CD4-positive, alpha-beta T cell (primary cell): ENCODE data around the gene EFCAB8. TPM values are rescaled to one million over a fixed set of nuclear protein-coding genes. Genes with fewer than 3 reads are reported as not detected.

Experiments
- ATAC-seq: fragments of 200-7000 bp; cut with Tn5 transposase; one replicate; pipeline ENCODE4 v1.10.0; 2022; ENCODE audit warnings: mild to moderate bottlenecking; ENCODE audit not compliant: poor library complexity
- CTCF ChIA-PET: fragments of 350-600 bp; sonication (Branson Sonifier 250); formaldehyde crosslinking; loops from one replicate; lab custom pipeline; 2021; ENCODE audit warnings: antibody characterized with exemption, inconsistent platforms; lab: Charles Lee
- POLR2A ChIA-PET: fragments of 350-600 bp; sonication (Branson Sonifier 250); formaldehyde crosslinking; loops from one replicate; lab custom pipeline; 2021; ENCODE audit warnings: antibody characterized with exemption, inconsistent platforms; lab: Charles Lee
- DNase-seq, 14 experiments: peaks; one replicate each; pipeline ENCODE4 v3.0.0-alpha.2; 2013 to 2020; ENCODE audit warnings: mixed read lengths in 2 of 14
- H3K27ac ChIP-seq, 2 donors: one replicate each; pipeline versions ENCODE4 v1.5.1 to v1.7.0; 2013; ENCODE audit warnings: low read length in 2 of 2, low read depth in 1 of 2, mild to moderate bottlenecking in 1 of 2
- H3K27me3 ChIP-seq, 2 experiments: 1 replicate in 1 of 2; 2 replicates in 1 of 2; pipeline versions ENCODE4 v1.6.1 to v1.7.0; 2013; ENCODE audit warnings: low read length in 2 of 2, control low read depth in 1 of 2, mild to moderate bottlenecking in 1 of 2, moderate library complexity in 1 of 2; ENCODE audit not compliant: insufficient read depth in 2 of 2, control insufficient read depth in 1 of 2
- H3K36me3 ChIP-seq: one replicate; pipeline ENCODE4 v1.6.1; 2013; ENCODE audit warnings: low read length, control low read depth; ENCODE audit not compliant: insufficient read depth
- H3K4me1 ChIP-seq: one replicate; pipeline ENCODE4 v1.6.1; 2013; ENCODE audit warnings: low read length, control low read depth; ENCODE audit not compliant: insufficient read depth
- H3K4me3 ChIP-seq: one replicate; pipeline ENCODE4 v1.5.1; 2013; ENCODE audit warnings: mild to moderate bottlenecking, low read length, moderate library complexity
- H3K9me3 ChIP-seq, 2 experiments: 1 replicate in 1 of 2; 2 replicates in 1 of 2; pipeline versions ENCODE4 v1.6.1 to v1.7.0; 2013; ENCODE audit warnings: low read length in 2 of 2, mild to moderate bottlenecking in 2 of 2, control low read depth in 1 of 2, moderate library complexity in 1 of 2; ENCODE audit not compliant: control insufficient read depth in 1 of 2, insufficient read depth in 1 of 2
- H3K27ac Mint-ChIP-seq: one replicate; pipeline ENCODE4 v1.8.0; 2020; ENCODE audit warnings: mixed read lengths
- H3K27me3 Mint-ChIP-seq: one replicate; pipeline ENCODE4 v1.8.0; 2021; ENCODE audit warnings: mixed read lengths
- H3K36me3 Mint-ChIP-seq: one replicate; pipeline ENCODE4 v1.8.0; 2021; ENCODE audit warnings: low read depth, mixed read lengths
- H3K4me1 Mint-ChIP-seq: one replicate; pipeline ENCODE4 v1.8.0; 2021; ENCODE audit warnings: low read depth, mixed read lengths
- H3K4me3 Mint-ChIP-seq: one replicate; pipeline ENCODE4 v1.8.0; 2020; ENCODE audit warnings: mild to moderate bottlenecking, mixed read lengths
- H3K9me3 Mint-ChIP-seq: one replicate; pipeline ENCODE4 v1.8.0; 2020; ENCODE audit warnings: mixed read lengths
- intact Hi-C, 2 experiments: fragments of 100-400 bp; cut with DNase I in 1 of 2; cut with micrococcal nuclease in 1 of 2; formaldehyde crosslinking; loops; one replicate each; pipeline versions ENCODE4 v1.15.1 to v1.9.0; 2023 to 2025; cut with DNase I, micrococcal nuclease
- total RNA-seq, 174 experiments: library from RNA in 2 of 174; stranded (reverse) in 2 of 174; gene quantifications; one replicate each; pipeline ENCODE4 v1.2.3 and lab custom pipeline; 2021 to 2026
- TF ChIP-seq, protein P1 (sequence below): fragments of 200-600 bp; IDR thresholded peaks from one replicate; pipeline ENCODE4 v1.8.0; 2022; ENCODE audit warnings: antibody characterized with exemption, mild to moderate bottlenecking

EFCAB8 gene
- total RNA-seq, 2 experiments from 2014 or later, result 0.81 to 2.5 TPM

DNA sequence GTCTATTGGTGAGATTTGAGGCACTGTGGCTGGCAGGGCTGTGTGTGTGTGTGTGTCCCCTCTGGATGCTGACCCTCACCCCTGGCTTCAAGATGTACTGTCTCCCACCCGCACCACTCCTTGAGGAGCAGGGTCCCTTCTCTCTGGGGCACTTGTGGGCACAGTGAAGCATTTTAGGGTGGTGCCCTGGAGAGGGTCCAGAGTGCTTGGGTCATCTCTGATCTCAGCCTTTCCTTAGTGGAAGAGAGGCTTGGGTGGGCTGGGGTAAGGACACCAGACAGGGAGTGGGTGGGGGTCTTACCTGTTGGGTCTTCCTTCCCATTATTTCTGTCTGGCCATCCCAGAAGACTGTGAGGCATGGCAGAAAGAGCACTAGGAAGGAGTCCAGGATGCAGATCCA is 66.1 kb downstream of the EFCAB8 start:
- Histone ChIP-seq H3K9me3 (no peaks in the 10 kb centered on the region), H3K36me3 (no peaks in the 10 kb centered on the region), H3K27ac (no peak overlapping the region), H3K4me3 (no peak overlapping the region), H3K27me3 (no peaks in the 10 kb centered on the region), H3K4me1 (no peaks in the 10 kb centered on the region)
- H3K4me3 Mint-ChIP-seq, result no peak overlapping the region
- CTCF ChIA-PET, result no interaction called here
- intact Hi-C loops, result no loop called here
- TF ChIP-seq, protein P1, sequence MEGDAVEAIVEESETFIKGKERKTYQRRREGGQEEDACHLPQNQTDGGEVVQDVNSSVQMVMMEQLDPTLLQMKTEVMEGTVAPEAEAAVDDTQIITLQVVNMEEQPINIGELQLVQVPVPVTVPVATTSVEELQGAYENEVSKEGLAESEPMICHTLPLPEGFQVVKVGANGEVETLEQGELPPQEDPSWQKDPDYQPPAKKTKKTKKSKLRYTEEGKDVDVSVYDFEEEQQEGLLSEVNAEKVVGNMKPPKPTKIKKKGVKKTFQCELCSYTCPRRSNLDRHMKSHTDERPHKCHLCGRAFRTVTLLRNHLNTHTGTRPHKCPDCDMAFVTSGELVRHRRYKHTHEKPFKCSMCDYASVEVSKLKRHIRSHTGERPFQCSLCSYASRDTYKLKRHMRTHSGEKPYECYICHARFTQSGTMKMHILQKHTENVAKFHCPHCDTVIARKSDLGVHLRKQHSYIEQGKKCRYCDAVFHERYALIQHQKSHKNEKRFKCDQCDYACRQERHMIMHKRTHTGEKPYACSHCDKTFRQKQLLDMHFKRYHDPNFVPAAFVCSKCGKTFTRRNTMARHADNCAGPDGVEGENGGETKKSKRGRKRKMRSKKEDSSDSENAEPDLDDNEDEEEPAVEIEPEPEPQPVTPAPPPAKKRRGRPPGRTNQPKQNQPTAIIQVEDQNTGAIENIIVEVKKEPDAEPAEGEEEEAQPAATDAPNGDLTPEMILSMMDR, result no peak
- no peaks in the 10 kb centered on the region for H3K36me3 Mint-ChIP-seq
- DNase-seq, result no peak
- H3K9me3 Mint-ChIP-seq, result no peaks in the 10 kb centered on the region
- no peak overlapping the region for H3K27ac Mint-ChIP-seq
- no peaks in the 10 kb centered on the region for H3K4me1 Mint-ChIP-seq
- no peaks in the 10 kb centered on the region for H3K27me3 Mint-ChIP-seq
- ATAC-seq, result no peak
- POLR2A ChIA-PET, result no interaction called here

DNA sequence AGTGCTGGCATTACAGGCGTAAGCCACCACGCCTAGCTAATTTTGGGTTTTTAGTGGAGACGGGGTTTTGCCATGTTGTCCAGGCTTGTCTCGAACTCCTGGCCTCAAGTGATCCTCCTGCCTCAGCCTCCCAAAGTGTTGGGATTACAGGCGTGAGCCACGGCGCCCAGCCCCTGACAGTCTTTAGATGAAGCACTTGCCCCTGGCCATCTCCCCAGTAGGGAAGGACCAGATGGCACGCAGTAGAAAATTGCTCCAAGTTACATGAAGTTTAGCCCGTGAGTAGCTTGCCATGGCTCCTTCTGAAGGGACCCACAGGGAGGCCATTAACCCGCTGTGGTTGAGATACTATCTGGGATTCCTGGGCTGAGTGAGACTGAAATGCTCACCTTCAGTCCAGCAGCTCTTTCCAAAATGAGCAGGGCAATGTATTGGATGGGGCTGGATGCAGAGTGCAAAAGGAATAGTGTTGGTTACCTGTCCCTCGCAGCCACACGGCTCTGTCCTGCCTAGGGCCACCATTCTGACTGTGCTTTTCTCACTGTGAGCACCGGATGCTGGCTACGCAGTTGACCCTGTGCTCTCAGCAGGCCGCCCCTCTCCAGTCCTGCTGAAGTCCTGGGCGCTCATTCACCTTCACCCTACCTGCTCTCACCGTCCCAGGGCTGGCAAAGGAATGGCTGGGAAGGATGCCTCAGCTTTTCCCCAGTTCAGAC is 66.9 kb downstream of the EFCAB8 start:
- H3K27ac ChIP-seq, result no peak overlapping the region
- Mint-ChIP-seq H3K36me3 (no peaks in the 10 kb centered on the region), H3K4me3 (no peak overlapping the region), H3K9me3 (no peaks in the 10 kb centered on the region), H3K4me1 (no peaks in the 10 kb centered on the region), H3K27ac (no peak overlapping the region), H3K27me3 (no peaks in the 10 kb centered on the region)
- TF ChIP-seq, protein P1, result no peak
- no peaks in the 10 kb centered on the region for H3K36me3 ChIP-seq
- ChIA-PET CTCF (no interaction called here), POLR2A (no interaction called here)
- intact Hi-C loops, result no loop called here
- H3K9me3 ChIP-seq, result peaks cover 0 to 3% of the 10 kb centered on the region in 2 experiments
- no peaks in the 10 kb centered on the region for H3K27me3 ChIP-seq
- H3K4me3 ChIP-seq, result no peak overlapping the region
- DNase-seq (no peak), ATAC-seq (no peak)
- no peaks in the 10 kb centered on the region for H3K4me1 ChIP-seq

DNA sequence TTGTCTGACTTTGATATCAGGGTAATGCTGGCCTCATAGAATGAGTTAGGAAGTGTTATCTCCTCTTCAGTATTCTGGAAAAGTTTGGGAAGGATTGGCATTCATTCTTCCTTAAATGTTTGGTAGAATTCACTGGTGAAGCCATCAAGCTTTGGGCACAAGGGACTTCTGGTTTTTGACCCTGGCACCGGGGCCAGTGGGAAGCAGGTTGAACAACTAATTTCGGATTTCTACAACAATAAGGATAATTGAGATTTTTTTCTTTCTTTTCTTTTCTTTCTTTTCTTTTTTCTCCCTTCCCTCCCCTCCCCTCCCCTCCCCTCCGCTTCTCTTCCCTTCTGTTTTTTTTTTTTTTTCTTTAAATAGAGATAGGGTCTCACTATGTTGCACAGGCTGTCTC is 70.4 kb downstream of the EFCAB8 start:
- TF ChIP-seq, protein P1, result no peak
- CTCF ChIA-PET, result no interaction called here
- ATAC-seq, result no peak
- intact Hi-C loops, result no loop called here
- Mint-ChIP-seq H3K27me3 (no peaks in the 10 kb centered on the region), H3K27ac (no peak overlapping the region), H3K9me3 (no peaks in the 10 kb centered on the region), H3K4me3 (no peak overlapping the region), H3K4me1 (no peaks in the 10 kb centered on the region), H3K36me3 (no peaks in the 10 kb centered on the region)
- H3K9me3 ChIP-seq, result peaks cover 0 to 3% of the 10 kb centered on the region in 2 experiments
- no peak for DNase-seq
- POLR2A ChIA-PET, result no interaction called here
- no peaks in the 10 kb centered on the region for H3K27me3 ChIP-seq
- no peaks in the 10 kb centered on the region for H3K36me3 ChIP-seq
- H3K4me1 ChIP-seq, result no peaks in the 10 kb centered on the region
- H3K27ac ChIP-seq, result no peak overlapping the region
- H3K4me3 ChIP-seq, result no peak overlapping the region
